H1 (cell line): Measurements from ENCODE around the gene SOS1. TPM values are rescaled to one million over a fixed set of nuclear protein-coding genes. Genes with fewer than 3 reads are reported as not detected.

Experiments
- CTCF ChIA-PET: fragments of 300-600 bp; sonication (Branson Sonifier 250); formaldehyde crosslinking; loops from one replicate; lab custom pipeline; 2021; ENCODE audit not compliant: partially characterized antibody; lab: Charles Lee
- POLR2A ChIA-PET: fragments of 300-600 bp; sonication (Branson Sonifier 250); formaldehyde crosslinking; loops from one replicate; lab custom pipeline; 2021; ENCODE audit warnings: inconsistent platforms; ENCODE audit not compliant: partially characterized antibody; lab: Charles Lee
- DNase-seq, 2 experiments: peaks; one replicate each; pipeline versions ENCODE4 v3.0.0 to v3.0.0-alpha.2; 2010 to 2022; ENCODE audit warnings: low spot score in 2 of 2, low read depth in 1 of 2, mixed read lengths in 1 of 2
- FAIRE-seq: peaks from 2 replicates; lab custom pipeline; 2011; peaks lifted over from hg19 to GRCh38; lab: Jason Lieb, UNC
- H2AFZ ChIP-seq: 2 replicates; pipeline ENCODE4 v1.8.1; 2012; ENCODE audit warnings: low read length, inconsistent platforms
- H2AK5ac ChIP-seq: 2 replicates; pipeline ENCODE4 v1.6.1; 2013; ENCODE audit warnings: low read depth, low read length
- H2BK120ac ChIP-seq: replicated peaks from 2 replicates; pipeline ENCODE3; 2013; ENCODE audit warnings: low read depth, low read length, inconsistent platforms
- H2BK12ac ChIP-seq: 2 replicates; pipeline ENCODE4 v1.6.1; 2013; ENCODE audit warnings: low read depth, low read length
- H2BK15ac ChIP-seq: 2 replicates; pipeline ENCODE4 v1.6.1; 2013; ENCODE audit warnings: low read length
- H2BK20ac ChIP-seq: 2 replicates; pipeline ENCODE4 v1.6.1; 2013; ENCODE audit warnings: low read length
- H2BK5ac ChIP-seq: 2 replicates; pipeline ENCODE4 v1.6.1; 2013; ENCODE audit warnings: low read depth, low read length
- H3K14ac ChIP-seq: 2 replicates; pipeline ENCODE4 v1.6.1; 2013; ENCODE audit warnings: inconsistent platforms; ENCODE audit not compliant: insufficient read length
- H3K18ac ChIP-seq: 2 replicates; pipeline ENCODE4 v1.6.1; 2013; ENCODE audit warnings: low read length; ENCODE audit errors: extremely low read depth
- H3K23ac ChIP-seq: 2 replicates; pipeline ENCODE4 v1.6.1; 2013; ENCODE audit warnings: inconsistent platforms; ENCODE audit not compliant: insufficient read length
- H3K23me2 ChIP-seq: 2 replicates; pipeline ENCODE4 v1.6.1; 2013; ENCODE audit warnings: low read depth, low read length
- H3K27ac ChIP-seq: 2 replicates; pipeline ENCODE4 v1.6.1; 2011; ENCODE audit warnings: low read depth, low read length, inconsistent platforms
- H3K27me3 ChIP-seq, 4 experiments: replicated peaks in 1 of 4; 1 replicate in 1 of 4; 2 replicates in 3 of 4; pipeline versions ENCODE4 v1.6.1 to v1.8.1; 2011 to 2013; ENCODE audit warnings: low read length in 3 of 4, mild to moderate bottlenecking in 3 of 4, inconsistent platforms in 2 of 4, mixed read lengths in 2 of 4, moderate library complexity in 1 of 4; ENCODE audit not compliant: control insufficient read depth in 3 of 4, insufficient read depth in 3 of 4; ENCODE audit errors: extremely low read depth in 1 of 4
- H3K36me3 ChIP-seq, 4 experiments: 2 replicates each; pipeline versions ENCODE4 v1.6.1 to v1.8.1; 2011 to 2013; ENCODE audit warnings: mild to moderate bottlenecking in 4 of 4, low read length in 3 of 4, moderate library complexity in 2 of 4, control low read depth in 1 of 4, inconsistent platforms in 1 of 4; ENCODE audit not compliant: insufficient read depth in 4 of 4, control insufficient read depth in 2 of 4
- H3K4ac ChIP-seq: replicated peaks from 2 replicates; pipeline ENCODE3; 2013; ENCODE audit warnings: low read length, low read depth, mixed read lengths, inconsistent platforms; ENCODE audit not compliant: insufficient read length
- H3K4me1 ChIP-seq, 4 experiments: replicated peaks in 1 of 4; 1 replicate in 1 of 4; 2 replicates in 3 of 4; pipeline versions ENCODE4 v1.6.1 to v1.8.1; 2011 to 2013; ENCODE audit warnings: low read length in 3 of 4, inconsistent platforms in 2 of 4, mixed read lengths in 1 of 4; ENCODE audit not compliant: insufficient read depth in 4 of 4, control insufficient read depth in 3 of 4
- H3K4me2 ChIP-seq, 2 experiments: 2 replicates each; pipeline versions ENCODE4 v1.6.1 to v1.8.1; 2011 to 2013; ENCODE audit warnings: low read depth in 2 of 2, low read length in 2 of 2, control low read depth in 1 of 2, inconsistent platforms in 1 of 2, mild to moderate bottlenecking in 1 of 2; ENCODE audit not compliant: insufficient read depth in 1 of 2
- H3K4me3 ChIP-seq, 4 experiments: fragments of 200-600, 300-600 bp in 1 of 4; sonication (generic), shearing (Covaris generic), sonication (Bioruptor Twin) in 1 of 4; 2 replicates each; pipeline versions ENCODE4 v1.5.1 to v1.8.1; 2011 to 2016; ENCODE audit warnings: low read length in 4 of 4, low read depth in 3 of 4, control low read depth in 2 of 4, inconsistent platforms in 2 of 4, mild to moderate bottlenecking in 2 of 4, mixed read lengths in 1 of 4, moderate library complexity in 1 of 4; ENCODE audit not compliant: insufficient read depth in 2 of 4; ENCODE audit errors: extremely low read depth in 1 of 4
- H3K56ac ChIP-seq: replicated peaks from 2 replicates; pipeline ENCODE3; 2013; ENCODE audit warnings: low read depth, mild to moderate bottlenecking, mixed read lengths, low read length, inconsistent platforms; ENCODE audit not compliant: insufficient read length
- H3K79me1 ChIP-seq: 2 replicates; pipeline ENCODE4 v1.6.1; 2013; ENCODE audit warnings: low read depth, low read length, control low read depth
- H3K79me2 ChIP-seq, 2 experiments: 2 replicates each; pipeline versions ENCODE4 v1.6.1 to v1.8.1; 2012 to 2013; ENCODE audit warnings: low read length in 2 of 2, mild to moderate bottlenecking in 2 of 2, inconsistent platforms in 1 of 2; ENCODE audit not compliant: insufficient read depth in 2 of 2, control insufficient read depth in 1 of 2
- H3K9ac ChIP-seq, 4 experiments: replicated peaks in 1 of 4; 1 replicate in 1 of 4; 2 replicates in 3 of 4; pipeline versions ENCODE4 v1.6.1 to v1.8.1; 2011 to 2013; ENCODE audit warnings: low read depth in 3 of 4, low read length in 3 of 4, control low read depth in 2 of 4, mild to moderate bottlenecking in 2 of 4, moderate library complexity in 2 of 4, inconsistent platforms in 1 of 4; ENCODE audit errors: extremely low read depth in 1 of 4
- H3K9me3 ChIP-seq, 2 experiments: 2 replicates each; pipeline versions ENCODE4 v1.6.1 to v1.8.1; 2012 to 2013; ENCODE audit warnings: mild to moderate bottlenecking in 2 of 2, moderate library complexity in 2 of 2, control low read depth in 1 of 2, inconsistent platforms in 1 of 2, low read depth in 1 of 2, low read length in 1 of 2, mixed read lengths in 1 of 2; ENCODE audit not compliant: insufficient read depth in 2 of 2
- H4K20me1 ChIP-seq, 2 experiments: replicated peaks in 1 of 2; 2 replicates each; pipeline versions ENCODE3 to v1.8.1; 2011 to 2013; ENCODE audit warnings: inconsistent platforms in 2 of 2, low read length in 2 of 2, mild to moderate bottlenecking in 1 of 2; ENCODE audit not compliant: insufficient read depth in 2 of 2, control insufficient read depth in 1 of 2
- H4K5ac ChIP-seq: 2 replicates; pipeline ENCODE4 v1.6.1; 2013; ENCODE audit warnings: low read length, low read depth, mixed read lengths, inconsistent platforms; ENCODE audit not compliant: insufficient read length
- H4K8ac ChIP-seq: 2 replicates; pipeline ENCODE4 v1.8.0; 2013; ENCODE audit warnings: mild to moderate bottlenecking, moderate library complexity, low read length, inconsistent platforms; ENCODE audit not compliant: insufficient read depth; ENCODE audit errors: extremely low read depth
- H4K91ac ChIP-seq: replicated peaks from 2 replicates; pipeline ENCODE3; 2013; ENCODE audit warnings: low read length, mixed read lengths, inconsistent platforms; ENCODE audit not compliant: insufficient read length
- SIN3A ChIP-seq, 2 experiments: IDR thresholded peaks in 1 of 2; conservative IDR thresholded peaks in 1 of 2; 2 replicates each; pipeline ENCODE4 v1.6.1; 2011 to 2012; ENCODE audit warnings: low read length in 2 of 2, improper control_type of control experiment in 1 of 2, low read depth in 1 of 2, mild to moderate bottlenecking in 1 of 2
- TAF7 ChIP-seq: optimal IDR thresholded peaks from 2 replicates; pipeline ENCODE3; 2011; ENCODE audit warnings: low read depth, mild to moderate bottlenecking, inconsistent platforms, low read length, moderate library complexity, borderline replicate concordance
- WGBS, 2 experiments: shearing (Covaris generic) in 1 of 2; methylation state at CpG; one replicate each; pipeline versions ENCODE4 v1.1.6 to v1.1.7; 2013 to 2015; ENCODE audit warnings: low lambda C conversion rate in 2 of 2, mixed read lengths in 2 of 2, inconsistent platforms in 1 of 2, low coverage in 1 of 2, missing lambda C conversion rate in 1 of 2; ENCODE audit not compliant: insufficient replicate concordance in 2 of 2, insufficient coverage in 1 of 2, insufficient read length in 1 of 2; ENCODE audit errors: extremely low coverage in 1 of 2, missing lambda C conversion rate in 1 of 2; 5-methylcytosine and 5-hydroxymethylcytosine counted together
- polyA plus RNA-seq, 7 experiments: library from polyadenylated mRNA; depleted of rRNA in 3 of 7; stranded (reverse) in 5 of 7; unstranded in 2 of 7; fragments of >200 nt in 5 of 7; fragments of 200-250 nt in 2 of 7; gene quantifications; 1 replicate in 5 of 7; 2 replicates in 1 of 7; 4 replicates in 1 of 7; pipeline versions ENCODE4 v1.2.1 to v1.2.3, GENCODE V29; 2011 to 2013; ENCODE audit warnings: missing spikeins in 2 of 7, mixed read lengths in 2 of 7
- total RNA-seq: library from RNA; stranded (reverse); fragmentation: NEBNext Ultra II Directional; extraction: Animal tissue kit (Norgen Biotek cat#: 25700); gene quantifications from 2 replicates; pipeline ENCODE4 v1.2.1, GENCODE V29; 2021

The SOS1 gene
- total and polyA plus RNA-seq, 2 of the 8 experiments (the other 6 are each of a cell fraction or from before 2014, with no cell fraction given): 25.7 to 27.0 TPM

DNA sequence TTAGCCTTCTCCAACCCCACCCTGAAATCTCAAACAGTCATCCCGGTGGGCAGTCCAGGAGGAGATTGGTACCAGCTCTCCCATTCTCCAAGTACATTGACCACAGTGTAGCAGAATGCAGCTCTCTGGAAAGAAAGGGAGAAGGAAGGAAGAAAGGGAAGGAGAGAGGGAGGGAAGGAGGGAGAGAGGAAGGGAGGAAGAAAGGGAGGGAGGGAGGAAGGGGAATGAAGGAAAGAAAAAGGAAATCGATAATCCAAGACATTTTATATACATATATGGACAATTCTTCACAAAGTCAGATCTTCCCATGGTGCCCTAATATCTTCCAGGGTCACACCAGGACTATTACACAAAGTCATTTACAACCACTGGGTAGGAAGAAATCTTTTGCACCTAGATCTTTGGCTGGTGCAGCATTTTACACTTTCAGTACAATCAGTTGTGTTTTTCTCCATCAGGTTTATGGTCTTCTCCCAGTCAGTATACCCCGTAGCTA, 172.4 kb downstream of the SOS1 start:
- Histone ChIP-seq H2BK120ac (no peak overlapping the region), H3K14ac (no peak overlapping the region), H3K4me2 (no peak overlapping the region), H3K9me3 (no peaks in the 10 kb centered on the region), H3K4me3 (no peak overlapping the region), H3K23ac (no peak overlapping the region), H4K91ac (no peak overlapping the region), H2BK15ac (no peak overlapping the region), H2BK5ac (no peak overlapping the region), H3K4me1 (peaks cover 0 to 2% (median under 1%) of the 10 kb centered on the region in 4 experiments; a peak in 2 of 7 replicates), H3K23me2 (no peaks in the 10 kb centered on the region; the same call in 1 of the 2 replicates), H3K79me2 (no peaks in the 10 kb centered on the region), H4K5ac (no peak overlapping the region), H3K4ac (no peak overlapping the region), H2BK12ac (no peak overlapping the region), H3K27ac (no peak overlapping the region), H2BK20ac (no peak overlapping the region), H3K18ac (no peak overlapping the region), H2AFZ (no peak overlapping the region; the same call in 1 of the 2 replicates), H2AK5ac (no peak overlapping the region), H3K79me1 (no peaks in the 10 kb centered on the region), H3K36me3 (no peaks in the 10 kb centered on the region), H3K56ac (no peak overlapping the region), H4K20me1 (no peaks in the 10 kb centered on the region), H3K27me3 (no peaks in the 10 kb centered on the region), H3K9ac (no peak overlapping the region), H4K8ac (no peak overlapping the region)
- FAIRE-seq (no peak), DNase-seq (no peak)
- POLR2A ChIA-PET: interaction anchor here (0.6 to 0.7 kb wide), 2 partner anchors 14 to 79 kb away, joined by 3 read pairs; no protein-coding TSS in a partner anchor
- WGBS, 2 experiments: 90% methylated on average over 3 of the region's 3 CpGs; no CpG with 5 or more reads in 1 of the 2 experiments
- CTCF ChIA-PET: interaction anchor here (0.7 to 6.2 kb wide), 28 partner anchors 10 to 280 kb away, joined by 3 to 64 read pairs (median 5); no protein-coding TSS in a partner anchor
- no peak for TF ChIP-seq TAF7
- TF ChIP-seq SIN3A (conservative IDR thresholded peaks at IDR 0.05 in 1 of 2, IDR thresholded peaks at IDR 0.05 in 1 of 2; ENCODE audit: low read depth in 1 of 2, low read length in 2 of 2): no peak
